HG03139 (cell line): Measurements from ENCODE around the gene MIB2.
A peak's percentile ranks its signal among the peaks of the same experiment; 100 is the strongest.
"Not testable (repeated sequence)": the region's sequence is repeated elsewhere in the genome, so short reads cannot be mapped to it uniquely, and the experiment has no call there.

ENCODE experiments used
- ATAC-seq: cut with Tn5 transposase; IDR thresholded peaks from one replicate; pipeline ENCODE4 v1.9.1; 2021; ENCODE audit not compliant: unreplicated experiment

The MIB2 gene

DNA sequence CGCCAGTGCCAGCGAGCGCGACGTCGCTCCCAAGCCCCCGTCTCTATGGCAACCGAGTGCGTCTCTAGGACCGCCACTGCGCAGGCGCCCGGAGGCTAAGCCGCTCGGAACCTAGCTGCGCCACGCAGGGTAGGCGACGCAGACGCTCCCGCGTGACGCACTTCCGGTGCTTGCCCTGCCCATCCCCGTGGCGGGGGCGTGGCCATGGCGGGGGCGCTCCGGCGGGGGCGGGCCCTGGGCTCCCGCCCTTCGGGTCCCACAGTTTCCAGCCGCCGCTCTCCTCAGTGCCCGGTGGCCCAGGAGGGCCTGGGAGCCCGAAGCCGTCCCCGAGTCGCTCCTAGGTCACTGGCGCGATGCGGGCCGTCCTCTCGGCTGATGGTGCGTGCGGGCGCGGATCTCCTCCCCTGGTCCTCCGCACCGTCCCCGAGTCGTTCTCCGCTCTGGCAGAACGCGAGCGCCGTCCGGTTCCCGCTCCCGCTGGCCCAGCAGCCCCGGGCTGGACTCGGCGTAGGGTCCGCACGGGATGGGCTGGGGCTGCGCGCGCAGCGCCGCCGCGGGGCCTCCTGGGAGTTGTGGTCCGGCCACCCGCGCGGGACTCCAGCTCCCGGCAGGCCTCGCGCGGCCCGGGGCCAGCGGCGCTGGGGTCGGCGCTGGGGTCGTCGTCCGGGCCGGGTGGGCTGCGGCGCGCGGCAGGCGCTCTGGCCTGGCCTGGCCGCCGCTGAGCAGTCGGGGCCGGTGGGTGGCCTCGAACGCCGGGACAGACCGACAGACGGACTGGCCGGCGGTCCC is at the start of gene MIB2:
Gene MIB2, plus strand, starts transcription at position 245 of the 789 bp plus-strand sequence. CDS start 7,953 bp downstream, outside the sequence.
- ATAC-seq, result peak; percentile 79

DNA sequence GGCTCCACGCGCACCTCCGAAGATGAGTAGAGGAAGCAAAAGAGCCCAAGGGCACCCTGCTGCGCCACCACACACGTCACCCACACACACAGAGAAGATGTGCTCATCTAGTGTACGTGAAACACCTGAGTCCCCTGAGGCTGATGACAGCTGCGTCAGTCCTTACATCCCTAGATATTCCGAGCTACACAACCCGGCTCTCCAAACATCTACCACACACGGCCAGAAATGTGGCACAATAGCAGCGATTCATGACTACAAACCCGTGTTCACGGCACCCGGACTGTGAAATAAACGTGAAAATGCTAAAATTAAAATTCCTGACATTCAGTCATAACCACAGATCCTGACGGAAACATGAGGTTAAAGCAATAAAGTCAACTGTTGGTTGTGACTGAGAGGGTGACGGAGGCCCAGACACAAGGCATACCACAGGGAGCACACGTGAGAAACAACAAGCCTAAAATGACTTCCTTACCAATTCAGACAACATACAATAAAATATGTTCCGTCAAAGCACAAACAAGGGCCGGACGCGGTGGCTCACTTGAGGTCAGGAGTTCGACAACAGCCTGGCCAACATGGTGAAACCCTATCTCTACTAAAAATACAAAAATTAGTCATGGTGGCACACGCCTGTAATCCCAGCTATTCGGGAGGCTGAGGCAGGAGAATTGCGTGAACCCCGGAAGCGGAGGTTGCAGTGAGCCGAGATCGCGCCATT is 48.0 kb upstream of the MIB2 start:
- ATAC-seq, result no peak

DNA sequence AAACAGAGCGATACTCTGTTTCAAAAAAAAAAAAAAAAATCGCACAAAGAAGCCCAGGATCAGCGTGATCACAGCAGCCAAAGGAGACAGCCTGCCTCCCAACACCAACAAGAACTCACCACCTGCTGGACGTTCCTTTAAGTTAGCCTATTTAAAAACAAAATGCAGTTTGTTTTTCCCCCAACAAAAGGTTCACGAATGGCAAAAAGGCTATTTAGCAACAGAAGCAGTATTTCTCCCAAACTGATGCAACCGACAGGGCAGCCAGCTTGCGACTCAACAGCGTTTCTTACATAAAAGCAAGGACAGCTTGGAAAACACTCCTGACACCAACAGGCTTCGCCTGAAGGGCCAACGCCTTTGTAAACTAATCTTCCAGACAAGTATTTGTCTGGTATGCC is 47.4 kb upstream of the MIB2 start:
- ATAC-seq, result no peak

GRCh38 chr1:1569341-1569740 is 46.0 kb upstream of the MIB2 start:
- ATAC-seq, result no peak

- ATAC-seq, result peak; percentile 64
Measured at GRCh38 chr1:1573843-1574720, 41.2 kb upstream of the MIB2 start.

DNA sequence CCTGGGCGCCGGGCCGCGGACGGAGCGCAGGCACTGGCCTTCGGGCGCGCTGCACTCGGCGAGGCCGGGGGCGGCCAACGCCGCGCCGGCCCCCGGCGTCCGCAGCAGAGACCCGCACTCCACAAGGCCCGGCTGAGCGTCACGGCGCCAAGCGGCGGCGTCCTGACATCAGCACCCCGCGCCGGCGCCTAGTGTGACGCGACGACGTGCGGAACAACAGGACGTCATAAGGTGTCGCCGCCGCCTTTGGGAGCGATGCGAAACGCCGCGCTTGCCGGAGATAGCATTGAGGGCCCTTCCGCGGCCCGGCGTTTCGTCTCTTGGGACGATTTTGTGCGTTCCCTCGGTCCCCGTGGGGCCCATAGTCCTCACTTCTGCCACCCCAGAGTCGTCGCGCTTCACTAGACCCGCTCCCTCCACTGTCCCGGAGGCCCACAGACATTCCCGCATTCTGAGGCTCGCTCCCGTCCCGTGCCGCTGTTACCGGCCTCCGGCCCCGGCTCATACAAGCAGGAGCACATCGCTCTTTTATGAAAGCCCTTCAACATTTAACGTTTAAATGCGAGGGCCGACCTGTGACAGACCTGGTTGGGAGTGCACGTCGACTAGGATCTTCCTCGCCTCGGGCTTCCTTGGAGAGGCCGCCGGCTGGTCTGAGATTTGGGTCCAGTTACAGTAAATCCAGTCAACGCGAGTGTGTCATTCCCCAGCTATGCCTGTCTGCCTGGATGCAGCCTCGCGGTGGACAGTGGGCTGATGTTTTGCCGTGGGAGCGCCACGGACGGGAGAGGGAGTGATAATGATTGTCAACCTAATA is 40.4 kb upstream of the MIB2 start, which contains the start of gene SSU72:
Gene SSU72, minus strand, starts transcription at position 143 of the 817 bp plus-strand sequence. CDS start 306 bp downstream, outside the sequence.
- peak; percentile 72 for ATAC-seq

- ATAC-seq, result no peak
Measured at GRCh38 chr1:1577367-1578011, 37.8 kb upstream of the MIB2 start.

DNA sequence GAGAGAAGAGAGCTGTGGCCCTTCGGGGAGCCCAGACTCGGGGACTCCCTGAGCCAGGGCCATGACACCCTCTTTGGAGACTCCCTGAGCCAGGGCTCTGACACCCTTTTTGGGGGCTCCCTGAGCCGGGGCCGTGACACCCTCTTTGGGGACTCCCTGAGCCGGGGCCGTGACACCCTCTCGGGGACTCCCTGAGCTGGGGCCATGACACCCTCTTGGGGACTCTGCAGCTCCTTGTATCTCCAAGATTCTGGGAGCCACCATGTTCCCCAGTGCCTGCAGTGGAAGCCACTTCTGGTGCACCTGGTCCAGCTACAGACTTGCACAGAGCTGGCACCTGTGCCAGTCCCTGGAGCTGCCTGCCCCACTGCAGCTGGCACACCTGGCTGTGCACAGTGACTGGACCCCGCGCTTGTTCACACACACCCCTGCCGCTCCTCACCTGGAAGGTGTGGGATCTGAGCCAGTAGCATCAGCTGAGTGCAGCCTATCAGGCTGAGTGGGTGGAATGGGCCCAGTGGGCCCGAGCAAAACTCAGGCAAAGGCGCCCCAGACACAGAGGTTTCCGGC is 36.8 kb upstream of the MIB2 start:
- ATAC-seq, result no peak

GRCh38 chr1:1582585-1583346 is 32.5 kb upstream of the MIB2 start:
- ATAC-seq, result no peak

DNA sequence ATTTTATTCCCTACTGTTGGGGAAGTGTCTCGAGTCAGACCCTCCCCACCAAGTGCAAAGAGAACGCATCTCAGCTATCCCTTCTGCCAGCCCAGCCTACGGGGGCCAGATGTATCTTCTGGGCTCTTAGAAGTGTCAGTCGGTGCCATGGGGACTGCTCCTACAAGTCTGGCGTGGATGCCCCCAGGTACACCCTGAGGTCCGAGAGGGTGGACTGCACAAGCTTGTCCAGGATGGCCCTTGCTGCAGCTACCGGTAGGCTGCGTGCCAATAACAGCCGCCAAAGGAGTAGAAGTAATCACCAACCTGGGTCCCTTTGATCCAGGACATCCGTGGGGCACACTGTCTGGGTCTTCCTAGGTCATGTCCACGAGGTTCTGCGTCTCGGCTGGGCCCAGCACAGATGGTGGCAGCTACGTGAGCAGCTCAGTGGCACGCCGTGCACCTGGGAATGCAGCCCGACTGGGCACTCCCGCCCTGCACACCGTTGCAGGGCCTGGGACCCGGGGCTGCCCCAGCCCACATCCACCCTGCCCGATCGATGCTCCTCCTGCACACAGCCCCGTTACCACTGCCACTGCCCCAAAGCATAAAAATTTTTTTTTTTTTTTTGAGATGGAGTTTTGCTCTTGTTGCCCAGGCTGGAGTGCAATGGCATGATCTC is 31.8 kb upstream of the MIB2 start:
- no peak for ATAC-seq

DNA sequence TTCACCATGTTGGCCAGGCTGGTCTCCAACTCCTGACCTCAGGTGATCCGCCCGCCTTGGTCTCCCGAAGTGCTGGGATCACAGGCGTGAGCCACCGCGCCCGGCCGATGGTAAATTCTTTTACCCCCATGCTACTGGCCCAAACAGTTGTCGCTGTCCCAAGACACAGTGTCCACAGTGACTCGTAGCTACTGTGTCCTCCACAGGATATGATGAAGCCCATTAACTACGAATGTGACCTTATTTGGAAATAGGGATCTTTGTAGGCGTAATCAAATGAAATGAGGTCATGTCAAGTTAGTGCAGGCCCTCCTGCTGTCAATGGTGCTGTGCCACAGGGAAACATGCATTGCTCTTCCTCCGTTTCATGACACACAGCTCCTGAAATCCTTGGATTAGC is 23.8 kb upstream of the MIB2 start:
- no peak for ATAC-seq

- ATAC-seq, result no peak
Measured at GRCh38 chr1:1593834-1594601, 21.3 kb upstream of the MIB2 start.

GRCh38 chr1:1594602-1595260 is 20.6 kb upstream of the MIB2 start:
- ATAC-seq, result no peak

GRCh38 chr1:1595341-1595740 is 20.0 kb upstream of the MIB2 start:
- not testable (repeated sequence) for ATAC-seq

DNA sequence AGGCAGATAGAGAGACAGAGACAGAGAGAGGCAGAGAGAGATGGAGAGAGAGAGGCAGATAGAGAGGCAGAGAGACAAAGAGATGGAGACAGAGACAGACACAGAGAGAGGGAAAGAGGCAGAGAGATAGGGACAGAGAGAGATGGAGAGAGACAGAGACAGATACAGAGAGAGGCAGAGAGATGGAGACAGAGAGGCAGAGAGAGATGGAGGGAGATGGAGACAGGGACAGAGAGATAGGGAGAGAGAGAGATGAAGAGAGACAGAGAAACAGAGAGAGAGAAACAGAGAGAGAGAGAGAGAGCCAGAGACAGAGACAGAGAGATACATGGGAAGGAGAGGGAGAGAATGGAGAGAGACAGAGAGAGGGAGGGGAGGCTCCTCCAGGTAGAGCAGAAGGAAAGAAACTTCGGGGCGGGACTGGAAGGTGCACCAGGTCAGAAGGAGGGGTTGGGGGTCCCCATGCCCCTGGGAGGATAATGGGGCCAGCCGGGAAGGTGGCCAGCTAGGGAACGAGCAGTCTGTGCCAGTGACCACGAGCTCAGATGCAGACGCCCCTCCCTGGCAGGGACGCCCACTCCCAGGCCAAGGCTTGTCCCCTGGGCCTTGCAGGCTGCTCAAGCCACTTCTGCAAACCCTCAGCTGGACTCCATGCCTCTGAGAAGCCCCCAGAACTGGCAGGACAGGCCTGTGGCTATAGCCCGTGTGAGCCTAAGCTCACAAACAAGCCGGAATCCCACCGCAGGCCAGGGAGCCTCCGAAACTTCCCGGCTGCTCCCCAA is 18.6 kb upstream of the MIB2 start:
- no peak for ATAC-seq

- no peak for ATAC-seq
Measured at GRCh38 chr1:1597275-1597930, 17.9 kb upstream of the MIB2 start.
